AG10803 (cell line): ENCODE data around the gene NCAPD3.

Experiments used
- DNase-seq: peaks from one replicate; pipeline ENCODE4 v3.0.0; 2010; ENCODE audit warnings: low read depth
- H3K4me3 ChIP-seq: 2 replicates; pipeline ENCODE4 v1.5.1; 2011; ENCODE audit warnings: mild to moderate bottlenecking, low read length, control low read depth
- CTCF ChIP-seq: conservative IDR thresholded peaks from 2 replicates; pipeline ENCODE4 v1.5.1; 2011; ENCODE audit warnings: mild to moderate bottlenecking, low read length, control low read depth, inconsistent platforms

Gene NCAPD3

GRCh38 chr11:134151083-134151747 is 72.6 kb downstream of the NCAPD3 start:
- H3K4me3 ChIP-seq, result no peak overlapping the region
- DNase-seq, result no peak
- no peak for TF ChIP-seq CTCF

- DNase-seq, result no peak
- H3K4me3 ChIP-seq, result no peak overlapping the region
- TF ChIP-seq CTCF, result no peak
Measured at GRCh38 chr11:134150195-134150903, 73.4 kb downstream of the NCAPD3 start.

- no peak for TF ChIP-seq CTCF
- DNase-seq, result no peak
- H3K4me3 ChIP-seq, result no peak overlapping the region
Measured at GRCh38 chr11:134149371-134149770, 74.4 kb downstream of the NCAPD3 start.

GRCh38 chr11:134146598-134146997 is 77.2 kb downstream of the NCAPD3 start:
- H3K4me3 ChIP-seq, result no peak overlapping the region
- no peak for DNase-seq
- TF ChIP-seq CTCF, result no peak

GRCh38 chr11:134145715-134146114 is 78.1 kb downstream of the NCAPD3 start:
- TF ChIP-seq CTCF, result no peak
- DNase-seq, result no peak
- no peak overlapping the region for H3K4me3 ChIP-seq

GRCh38 chr11:134144744-134145143 is 79.0 kb downstream of the NCAPD3 start:
- no peak for TF ChIP-seq CTCF
- H3K4me3 ChIP-seq, result no peak overlapping the region
- DNase-seq, result no peak

GRCh38 chr11:134143801-134144200 is 80.0 kb downstream of the NCAPD3 start:
- no peak for TF ChIP-seq CTCF
- no peak for DNase-seq

More at GRCh38 chr11:134143801-134144200, 80.0 kb downstream of the NCAPD3 start:
- H3K4me3 ChIP-seq, result no peak overlapping the region
